Stromal cell of bone marrow (primary cell): ENCODE results near the gene AHDC1.
A peak's percentile ranks its signal among the peaks of the same experiment; 100 is the strongest.
"Not testable (repeated sequence)": the region's sequence is repeated elsewhere in the genome, so short reads cannot be mapped to it uniquely, and the experiment has no call there.

Experiments
- DNase-seq: peaks from one replicate; pipeline ENCODE4 v3.0.0-alpha.2; 2012; ENCODE audit warnings: low read depth

AHDC1 gene

GRCh38 chr1:27509127-27510080, 94.5 kb downstream of the AHDC1 start:
- DNase-seq, result no peak

- no peak for DNase-seq
Measured at GRCh38 chr1:27507960-27508665, 95.8 kb downstream of the AHDC1 start.

- no peak for DNase-seq
Measured at GRCh38 chr1:27506703-27507102, 97.2 kb downstream of the AHDC1 start.

- DNase-seq, result no peak
Measured at GRCh38 chr1:27505420-27505680, 98.6 kb downstream of the AHDC1 start.

GRCh38 chr1:27504588-27505419, 99.1 kb downstream of the AHDC1 start:
- DNase-seq, result peak; percentile 55

- DNase-seq, result peak; percentile 87
Measured at GRCh38 chr1:27503844-27504587, 99.9 kb downstream of the AHDC1 start.

- no peak for DNase-seq
Measured at GRCh38 chr1:27503033-27503432, 100.9 kb downstream of the AHDC1 start.

GRCh38 chr1:27501159-27501558, 102.8 kb downstream of the AHDC1 start:
- DNase-seq, result not testable (repeated sequence)

- DNase-seq, result no peak
Measured at GRCh38 chr1:27499142-27499541, 104.8 kb downstream of the AHDC1 start.

GRCh38 chr1:27496604-27497155, 107.3 kb downstream of the AHDC1 start:
- no peak for DNase-seq

- DNase-seq, result no peak
Measured at GRCh38 chr1:27492796-27493195, 111.1 kb downstream of the AHDC1 start.

GRCh38 chr1:27491748-27492700, 111.9 kb downstream of the AHDC1 start:
- DNase-seq, result no peak

- peak; percentile 95 for DNase-seq
Measured at GRCh38 chr1:27489973-27490741, 113.8 kb downstream of the AHDC1 start, which contains the start of gene WASF2. Gene WASF2, minus strand, starts transcription at chr1:27490167. Its CDS starts 61,277 bp downstream, at chr1:27428890.

GRCh38 chr1:27489501-27489972, 114.4 kb downstream of the AHDC1 start:
- no peak for DNase-seq

- DNase-seq, result no peak
Measured at GRCh38 chr1:27487966-27488884, 115.7 kb downstream of the AHDC1 start.

- DNase-seq, result no peak
Measured at GRCh38 chr1:27485363-27485762, 118.6 kb downstream of the AHDC1 start.
